SH-SY5Y (cell line): ENCODE measurements around the gene RABL6.

Experiments used
- GATA2 ChIP-seq: IDR thresholded peaks from 2 replicates; pipeline ENCODE4 v1.6.1; 2011; ENCODE audit warnings: mild to moderate bottlenecking, low read depth, low read length
- GATA3 ChIP-seq: IDR thresholded peaks from 2 replicates; pipeline ENCODE4 v1.6.1; 2011; ENCODE audit warnings: low read depth, mild to moderate bottlenecking, low read length, moderate library complexity

DNA sequence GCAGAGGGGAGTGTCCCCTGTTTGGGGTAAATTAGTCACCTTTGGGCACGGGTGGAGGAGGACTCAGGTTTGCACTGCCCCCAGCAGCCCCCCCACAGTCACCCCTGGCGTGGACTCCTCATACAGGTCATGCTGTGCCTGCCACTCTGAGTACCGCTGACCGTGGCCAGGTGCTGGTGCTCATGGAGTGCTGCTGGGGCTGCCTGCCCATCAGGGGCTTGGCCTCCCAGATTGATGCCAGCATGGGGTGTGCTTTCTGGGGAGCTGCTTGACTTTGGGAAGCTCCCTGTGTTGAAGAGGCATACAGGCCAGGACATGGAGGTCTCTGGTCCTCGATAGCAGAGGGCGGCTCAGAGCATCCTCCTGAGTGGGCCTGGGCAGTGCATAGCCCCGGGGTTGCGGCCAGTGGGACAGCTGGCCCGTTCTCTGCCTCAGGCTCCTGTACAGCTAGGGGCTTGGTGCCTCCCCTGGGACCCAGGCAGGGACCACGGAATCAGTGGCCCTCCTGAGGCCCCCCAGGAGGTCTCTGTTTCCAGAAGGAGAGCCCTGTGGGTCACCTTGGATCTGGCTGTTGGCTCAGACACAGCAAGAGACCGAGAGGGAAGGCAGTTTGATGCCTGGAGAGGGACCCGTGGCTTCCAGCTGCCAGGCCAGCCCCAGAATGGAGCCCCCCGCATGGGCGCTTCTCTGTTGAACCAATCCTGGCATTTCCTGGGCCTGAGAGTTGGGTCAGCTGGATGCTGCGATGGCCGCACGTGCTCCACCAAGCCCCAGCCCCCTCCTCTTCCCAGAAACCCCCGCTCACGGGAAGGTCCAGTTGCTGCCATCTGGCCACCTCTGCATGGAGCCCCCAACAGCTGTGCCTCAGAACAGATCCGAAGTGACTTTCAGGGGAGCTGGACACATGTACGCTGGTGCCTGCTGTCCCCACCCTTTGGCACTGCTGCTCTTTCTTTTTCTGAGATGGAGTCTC is 28.5 kb downstream of the RABL6 start:
- TF ChIP-seq GATA2 (no peak), GATA3 (no peak)
